ENCODE data around the gene OOSP2. TPM values are rescaled to one million over a fixed set of nuclear protein-coding genes. Genes with fewer than 3 reads are reported as not detected.

The OOSP2 gene
- total RNA-seq, 1 donor from 2014 or later, result not detected

- Mint-ChIP-seq H3K9me3 (ENCODE audit: unreplicated experiment) (no peaks in the 10 kb centered on the region), H3K27ac (ENCODE audit: unreplicated experiment) (no peak overlapping the region), H3K27me3 (ENCODE audit: unreplicated experiment) (no peaks in the 10 kb centered on the region), H3K4me1 (ENCODE audit: unreplicated experiment) (no peaks in the 10 kb centered on the region), H3K36me3 (ENCODE audit: unreplicated experiment) (no peaks in the 10 kb centered on the region), H3K4me3 (ENCODE audit: unreplicated experiment) (no peak overlapping the region)
- no peak for DNase-seq (ENCODE audit: extremely low spot score, unreplicated experiment)
- no peak for TF ChIP-seq CTCF (IDR thresholded peaks at IDR 0.05)
Observed at GRCh38 chr11:60078745-60079144, 38.5 kb downstream of the OOSP2 start.

GRCh38 chr11:60080535-60080934 lies 40.3 kb downstream of the OOSP2 start:
- no peak overlapping the region for H3K27ac Mint-ChIP-seq (ENCODE audit: unreplicated experiment)
- DNase-seq (ENCODE audit: extremely low spot score, unreplicated experiment), result no peak

GRCh38 chr11:60084631-60085273 lies 44.5 kb downstream of the OOSP2 start:
- DNase-seq (ENCODE audit: extremely low spot score, unreplicated experiment), result no peak
- H3K27me3 Mint-ChIP-seq (ENCODE audit: unreplicated experiment), result no peaks in the 10 kb centered on the region
- H3K4me3 Mint-ChIP-seq (ENCODE audit: unreplicated experiment), result no peak overlapping the region
- H3K4me1 Mint-ChIP-seq (ENCODE audit: unreplicated experiment), result no peaks in the 10 kb centered on the region
- no peak overlapping the region for H3K27ac Mint-ChIP-seq (ENCODE audit: unreplicated experiment)
- no peaks in the 10 kb centered on the region for H3K36me3 Mint-ChIP-seq (ENCODE audit: unreplicated experiment)
- no peak for TF ChIP-seq CTCF (IDR thresholded peaks at IDR 0.05)
- no peaks in the 10 kb centered on the region for H3K9me3 Mint-ChIP-seq (ENCODE audit: unreplicated experiment)

More at GRCh38 chr11:60080535-60080934, 40.3 kb downstream of the OOSP2 start:
- no peaks in the 10 kb centered on the region for H3K36me3 Mint-ChIP-seq (ENCODE audit: unreplicated experiment)
- no peak for TF ChIP-seq CTCF (IDR thresholded peaks at IDR 0.05)
- no peaks in the 10 kb centered on the region for H3K4me1 Mint-ChIP-seq (ENCODE audit: unreplicated experiment)
- H3K4me3 Mint-ChIP-seq (ENCODE audit: unreplicated experiment), result no peak overlapping the region
- H3K9me3 Mint-ChIP-seq (ENCODE audit: unreplicated experiment), result no peaks in the 10 kb centered on the region
- no peaks in the 10 kb centered on the region for H3K27me3 Mint-ChIP-seq (ENCODE audit: unreplicated experiment)

- H3K36me3 Mint-ChIP-seq (ENCODE audit: unreplicated experiment), result no peaks in the 10 kb centered on the region
- H3K4me3 Mint-ChIP-seq (ENCODE audit: unreplicated experiment), result no peak overlapping the region
- H3K9me3 Mint-ChIP-seq (ENCODE audit: unreplicated experiment), result no peaks in the 10 kb centered on the region
- H3K27me3 Mint-ChIP-seq (ENCODE audit: unreplicated experiment), result no peaks in the 10 kb centered on the region
- no peak for DNase-seq (ENCODE audit: extremely low spot score, unreplicated experiment)
- H3K4me1 Mint-ChIP-seq (ENCODE audit: unreplicated experiment), result no peaks in the 10 kb centered on the region
- no peak for TF ChIP-seq CTCF (IDR thresholded peaks at IDR 0.05)
- no peak overlapping the region for H3K27ac Mint-ChIP-seq (ENCODE audit: unreplicated experiment)
Observed at GRCh38 chr11:60085909-60086308, 45.7 kb downstream of the OOSP2 start.

GRCh38 chr11:60087239-60087638 lies 47.0 kb downstream of the OOSP2 start:
- H3K4me1 Mint-ChIP-seq (ENCODE audit: unreplicated experiment), result no peaks in the 10 kb centered on the region
- no peaks in the 10 kb centered on the region for H3K9me3 Mint-ChIP-seq (ENCODE audit: unreplicated experiment)
- TF ChIP-seq CTCF (IDR thresholded peaks at IDR 0.05), result no peak
- no peak overlapping the region for H3K27ac Mint-ChIP-seq (ENCODE audit: unreplicated experiment)
- no peaks in the 10 kb centered on the region for H3K27me3 Mint-ChIP-seq (ENCODE audit: unreplicated experiment)
- H3K4me3 Mint-ChIP-seq (ENCODE audit: unreplicated experiment), result no peak overlapping the region
- no peaks in the 10 kb centered on the region for H3K36me3 Mint-ChIP-seq (ENCODE audit: unreplicated experiment)
- no peak for DNase-seq (ENCODE audit: extremely low spot score, unreplicated experiment)

All from osteocyte (in vitro differentiated cells).